Urinary bladder (tissue), 4 donors: ENCODE results near the gene KATNA1. TPM values are rescaled to one million over a fixed set of nuclear protein-coding genes. Genes with fewer than 3 reads are reported as not detected.

Experiments
- DNase-seq: peaks from one replicate; pipeline ENCODE4 v3.0.0-alpha.2; 2015; ENCODE audit errors: extremely low spot score
- H3K27ac ChIP-seq: one replicate; pipeline ENCODE4 v1.5.1; 2013; ENCODE audit warnings: low read depth, mild to moderate bottlenecking, moderate library complexity
- H3K36me3 ChIP-seq: one replicate; pipeline ENCODE4 v1.6.1; 2013; ENCODE audit warnings: mild to moderate bottlenecking, moderate library complexity; ENCODE audit not compliant: insufficient read depth
- H3K4me1 ChIP-seq: one replicate; pipeline ENCODE4 v1.6.1; 2013; ENCODE audit warnings: mild to moderate bottlenecking, moderate library complexity; ENCODE audit not compliant: insufficient read depth
- H3K4me3 ChIP-seq: one replicate; pipeline ENCODE4 v1.5.1; 2013; ENCODE audit warnings: low read depth, low read length
- WGBS: extraction: QIAGEN DNeasy Blood & Tissue Kit; methylation state at CpG from one replicate; pipeline ENCODE4 v1.1.7; 2013; 5-methylcytosine and 5-hydroxymethylcytosine counted together
- polyA plus RNA-seq: library from polyadenylated mRNA; stranded (reverse); fragments of 200-250 nt; gene quantifications from one replicate; pipeline ENCODE4 v1.2.3, GENCODE V29; 2013
- total RNA-seq: library from RNA; depleted of rRNA; stranded (reverse); fragments of >200 nt; gene quantifications from one replicate; pipeline ENCODE4 v1.2.3, GENCODE V29; 2014
- donor health status: healthy with polysubstance abuse.
- donor health status: healthy.

KATNA1 gene
- total and polyA plus RNA-seq, 2 donors, result 18.8 to 28.8 TPM

DNA sequence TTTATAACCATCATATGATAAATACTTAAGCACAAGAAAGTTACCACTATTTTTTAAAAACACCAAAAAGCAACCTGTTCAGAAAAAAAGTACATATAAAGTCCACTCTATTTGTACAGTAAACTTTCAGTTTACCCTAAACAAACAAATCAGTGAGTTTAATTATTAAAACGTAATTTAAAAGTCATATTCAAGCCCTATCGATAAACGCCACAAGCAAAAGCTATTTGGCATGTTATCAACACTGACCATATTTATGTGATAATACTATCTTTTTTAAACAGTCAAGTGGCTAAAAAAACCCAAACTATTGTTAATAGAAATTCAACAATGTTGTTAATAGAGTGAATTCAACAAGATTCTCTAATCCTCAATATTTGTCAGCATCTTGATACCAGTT, 1.9 kb downstream of the KATNA1 start:
- no peaks in the 10 kb centered on the region for H3K36me3 ChIP-seq
- no peak overlapping the region for H3K27ac ChIP-seq
- 84% methylated on average over 3 of the region's 3 CpGs for WGBS
- no peaks in the 10 kb centered on the region for H3K4me1 ChIP-seq
- no peak for DNase-seq
- no peak overlapping the region for H3K4me3 ChIP-seq

DNA sequence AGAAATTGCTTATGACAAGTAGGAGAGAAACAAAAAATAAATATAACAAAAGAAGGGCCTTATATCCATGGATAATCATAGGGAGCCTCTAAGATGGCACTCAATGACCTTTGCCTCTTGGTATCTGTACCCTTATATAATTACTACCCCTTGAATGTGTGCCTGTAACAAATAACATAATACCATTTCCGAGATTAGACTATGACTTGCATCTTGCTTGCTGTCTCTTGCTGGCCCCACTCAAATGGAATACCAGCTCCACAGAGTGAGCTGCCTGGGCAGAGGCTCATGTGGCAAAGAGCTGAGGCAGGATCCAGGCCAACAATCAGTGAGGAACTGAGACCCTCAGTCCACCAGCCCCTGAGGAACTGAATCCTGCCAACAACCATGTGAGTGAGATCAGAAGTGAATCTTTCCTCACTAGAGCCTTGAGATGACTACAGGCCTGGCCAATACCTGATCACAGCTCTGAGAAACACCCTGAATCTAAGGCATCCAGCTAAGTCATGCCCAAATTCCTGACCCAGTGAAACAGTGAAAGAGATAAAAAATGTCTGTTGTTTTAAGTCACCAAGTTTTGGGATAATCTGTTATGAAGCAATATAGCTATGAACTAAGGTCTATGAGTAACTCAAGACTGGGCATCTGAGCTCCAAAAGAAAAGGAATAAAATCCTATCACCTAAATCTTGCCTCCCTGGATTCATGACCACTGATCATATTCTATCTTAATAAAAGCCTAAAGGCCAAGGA, 5.5 kb downstream of the KATNA1 start:
- no peaks in the 10 kb centered on the region for H3K36me3 ChIP-seq
- no peak overlapping the region for H3K4me3 ChIP-seq
- H3K27ac ChIP-seq, result no peak overlapping the region
- WGBS, result 83% methylated on average over 1 of the region's 1 CpG
- H3K4me1 ChIP-seq, result no peaks in the 10 kb centered on the region
- DNase-seq, result no peak

DNA sequence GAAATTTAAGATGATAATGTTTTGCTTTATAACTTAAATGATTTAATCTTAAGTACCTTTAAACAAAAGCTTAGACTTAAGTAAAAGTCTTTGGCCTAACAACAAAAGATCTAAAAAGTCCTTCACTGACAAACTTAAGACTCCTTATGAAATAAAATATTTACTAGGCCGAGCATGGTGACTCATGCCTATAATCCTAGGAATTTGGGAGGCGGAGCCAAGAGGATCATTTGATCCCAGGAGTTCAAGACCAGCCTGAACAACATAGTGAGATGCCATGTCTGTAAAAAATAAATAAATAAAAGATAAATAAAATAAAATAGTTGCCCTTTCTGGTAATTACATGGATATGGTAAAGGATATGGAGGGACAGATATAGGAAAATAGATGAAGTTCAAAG, 12.4 kb downstream of the KATNA1 start:
- 59% methylated on average over 2 of the region's 2 CpGs for WGBS
- no peak for DNase-seq
- no peak overlapping the region for H3K4me3 ChIP-seq
- no peak overlapping the region for H3K27ac ChIP-seq
- H3K36me3 ChIP-seq, result no peaks in the 10 kb centered on the region
- H3K4me1 ChIP-seq, result no peaks in the 10 kb centered on the region

- Histone ChIP-seq H3K27ac (no peak overlapping the region), H3K36me3 (peaks cover 1% of the 10 kb centered on the region), H3K4me1 (no peaks in the 10 kb centered on the region), H3K4me3 (no peak overlapping the region)
- no peak for DNase-seq
- 100% methylated on average over 1 of the region's 1 CpG for WGBS
Measured at GRCh38 chr6:149634315-149634714, 14.2 kb downstream of the KATNA1 start.

- WGBS, result 92% methylated on average over 4 of the region's 4 CpGs
- Histone ChIP-seq H3K27ac (no peak overlapping the region), H3K4me1 (no peaks in the 10 kb centered on the region), H3K4me3 (no peak overlapping the region), H3K36me3 (peaks cover 1% of the 10 kb centered on the region)
- DNase-seq, result no peak
Measured at GRCh38 chr6:149628875-149629510, 19.5 kb downstream of the KATNA1 start.

DNA sequence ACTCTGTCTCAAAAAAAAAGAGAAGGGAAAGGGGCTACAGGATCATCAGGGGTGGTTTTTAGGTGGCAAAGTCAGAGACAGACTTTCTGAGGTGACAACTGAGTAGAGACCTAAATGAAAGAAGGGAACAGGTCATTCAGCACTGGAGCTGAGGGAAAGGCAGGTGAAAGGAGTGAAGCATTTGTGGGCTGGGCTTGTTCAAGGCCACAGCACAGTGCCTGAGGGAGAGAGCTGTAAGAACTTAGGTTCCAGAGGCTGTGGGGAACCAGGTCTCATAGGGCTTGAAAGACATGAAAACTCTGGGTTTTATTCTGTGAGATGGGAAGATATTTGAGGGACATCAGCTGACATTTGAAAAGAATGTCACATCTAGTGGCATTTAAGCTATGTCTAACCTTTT, 20.8 kb downstream of the KATNA1 start:
- peaks cover 1% of the 10 kb centered on the region for H3K36me3 ChIP-seq
- H3K27ac ChIP-seq, result no peak overlapping the region
- DNase-seq, result no peak
- no peaks in the 10 kb centered on the region for H3K4me1 ChIP-seq
- H3K4me3 ChIP-seq, result no peak overlapping the region

- Histone ChIP-seq H3K4me1 (no peaks in the 10 kb centered on the region), H3K27ac (no peak overlapping the region), H3K36me3 (no peaks in the 10 kb centered on the region), H3K4me3 (no peak overlapping the region)
- WGBS, result 70% methylated on average over 5 of the region's 5 CpGs
- no peak for DNase-seq
Measured at GRCh38 chr6:149615805-149616204, 32.7 kb downstream of the KATNA1 start.

DNA sequence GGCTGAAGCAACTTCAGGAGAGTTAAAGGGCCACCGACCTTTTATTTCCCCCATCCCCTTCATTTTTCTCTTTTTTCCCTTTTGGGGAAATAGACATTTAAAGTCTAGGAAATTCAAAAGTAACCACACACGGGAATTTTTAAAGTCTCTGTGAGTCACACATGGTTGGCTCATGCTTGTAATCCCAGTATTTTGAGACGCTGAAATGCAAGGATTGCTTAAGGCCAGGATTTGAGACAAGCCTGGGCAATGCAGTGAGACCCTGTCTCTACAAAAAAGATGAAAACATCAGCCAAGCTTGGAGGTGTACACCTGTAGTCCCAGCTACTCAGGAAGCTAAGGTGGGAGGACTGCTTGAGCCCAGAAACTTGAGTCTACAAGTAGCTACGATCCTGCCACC, 34.2 kb downstream of the KATNA1 start:
- H3K4me1 ChIP-seq, result no peaks in the 10 kb centered on the region
- no peaks in the 10 kb centered on the region for H3K36me3 ChIP-seq
- no peak overlapping the region for H3K27ac ChIP-seq
- no peak overlapping the region for H3K4me3 ChIP-seq
- DNase-seq, result no peak
- 90% methylated on average over 4 of the region's 4 CpGs for WGBS

DNA sequence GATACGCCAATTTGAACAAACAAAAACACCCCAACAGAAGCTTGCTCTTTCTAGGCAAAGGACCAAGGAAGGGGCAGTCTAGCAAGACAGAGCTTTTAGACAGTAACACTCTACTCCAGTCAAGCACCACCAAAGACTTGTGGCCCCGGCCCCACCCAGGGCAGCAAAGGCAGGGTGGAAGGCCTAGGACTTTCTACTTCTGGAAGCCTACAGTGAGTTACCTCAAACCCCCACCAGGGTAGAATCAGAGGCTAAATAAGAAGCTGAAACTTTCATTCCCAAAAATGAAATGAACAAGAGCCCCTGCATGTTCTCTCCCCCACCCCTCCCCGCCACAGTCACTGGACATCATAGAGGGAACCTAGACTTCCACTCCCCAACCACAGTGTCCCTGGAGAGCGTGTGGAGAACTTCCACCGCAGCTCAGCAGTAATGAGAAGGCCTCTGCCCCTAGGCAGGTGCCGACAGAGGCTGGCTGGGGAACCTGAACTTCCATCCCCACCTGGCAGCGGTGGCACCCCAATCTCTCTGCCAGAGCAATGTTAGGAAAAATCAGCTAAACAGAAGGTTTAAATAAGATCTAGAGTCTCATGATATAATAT, 40.0 kb downstream of the KATNA1 start:
- no peak for DNase-seq
- H3K4me3 ChIP-seq, result no peak overlapping the region
- WGBS, result 94% methylated on average over 7 of the region's 7 CpGs

GRCh38 chr6:149600508-149600907, 48.0 kb downstream of the KATNA1 start:
- H3K4me3 ChIP-seq, result no peak overlapping the region
- no peak overlapping the region for H3K27ac ChIP-seq
- no peak for DNase-seq
- WGBS, result 97% methylated on average over 4 of the region's 4 CpGs
- no peaks in the 10 kb centered on the region for H3K4me1 ChIP-seq
- H3K36me3 ChIP-seq, result no peaks in the 10 kb centered on the region

More for the DNA sequence above, 40.0 kb downstream of the KATNA1 start:
- no peak overlapping the region for H3K27ac ChIP-seq
- H3K4me1 ChIP-seq, result no peaks in the 10 kb centered on the region
- H3K36me3 ChIP-seq, result no peaks in the 10 kb centered on the region

DNA sequence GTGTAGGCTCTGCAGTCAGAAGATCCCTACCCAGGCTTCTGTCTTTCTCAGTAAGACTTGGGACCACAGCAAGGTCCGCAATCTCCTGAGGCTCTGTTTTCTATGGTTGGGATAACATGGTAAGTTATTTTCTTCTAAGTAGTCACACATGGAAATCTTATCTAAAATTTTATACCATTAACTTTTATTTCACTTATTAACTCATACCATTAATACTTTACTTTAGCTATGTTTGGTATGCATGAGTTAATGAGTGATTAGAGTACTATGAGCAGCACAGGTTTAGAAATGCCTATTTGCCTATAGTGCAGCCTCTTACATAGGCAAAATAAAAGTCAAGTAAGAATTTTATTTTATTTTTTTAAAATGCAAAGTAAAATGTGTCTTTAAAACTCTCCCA, 55.1 kb downstream of the KATNA1 start:
- DNase-seq, result no peak
- no peaks in the 10 kb centered on the region for H3K36me3 ChIP-seq
- H3K4me3 ChIP-seq, result no peak overlapping the region
- WGBS, result 97% methylated on average over 1 of the region's 1 CpG
- no peaks in the 10 kb centered on the region for H3K4me1 ChIP-seq
- no peak overlapping the region for H3K27ac ChIP-seq

- Histone ChIP-seq H3K36me3 (no peaks in the 10 kb centered on the region), H3K4me3 (no peak overlapping the region), H3K27ac (no peak overlapping the region), H3K4me1 (no peaks in the 10 kb centered on the region)
- WGBS, result 96% methylated on average over 2 of the region's 2 CpGs
- no peak for DNase-seq
Measured at GRCh38 chr6:149592983-149593382, 55.5 kb downstream of the KATNA1 start.

GRCh38 chr6:149586149-149586548, 62.4 kb downstream of the KATNA1 start:
- H3K36me3 ChIP-seq, result peaks cover 5% of the 10 kb centered on the region
- no peak overlapping the region for H3K27ac ChIP-seq
- H3K4me1 ChIP-seq, result no peaks in the 10 kb centered on the region
- no peak for DNase-seq
- 97% methylated on average over 2 of the region's 2 CpGs for WGBS
- H3K4me3 ChIP-seq, result no peak overlapping the region

DNA sequence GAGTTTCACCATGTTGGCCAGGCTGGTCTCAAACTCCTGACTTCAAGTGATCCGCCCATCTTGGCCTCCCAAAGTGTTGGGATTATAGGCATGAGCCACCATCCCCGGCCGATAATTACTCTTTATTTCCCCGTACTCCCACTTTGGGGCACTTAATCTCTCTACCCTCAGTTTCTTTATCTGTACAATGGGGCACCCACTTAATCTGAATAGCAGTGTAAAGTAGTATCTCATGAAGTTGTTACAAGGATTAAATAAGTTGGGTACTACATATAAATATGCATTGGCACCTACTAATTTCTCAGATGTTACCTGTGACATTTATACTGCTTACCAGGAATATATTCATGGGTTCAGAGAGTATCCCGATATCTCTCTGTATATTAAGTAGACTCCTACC, 67.2 kb downstream of the KATNA1 start:
- no peaks in the 10 kb centered on the region for H3K4me1 ChIP-seq
- 98% methylated on average over 5 of the region's 5 CpGs for WGBS

More for the DNA sequence above, 67.2 kb downstream of the KATNA1 start:
- H3K36me3 ChIP-seq, result peaks cover 3% of the 10 kb centered on the region
- H3K4me3 ChIP-seq, result no peak overlapping the region
- no peak overlapping the region for H3K27ac ChIP-seq
- DNase-seq, result no peak
